Body of pancreas (tissue), 4 donors: ENCODE results near the gene COX5A.

Source experiments
- POLR2A ChIP-seq, 3 donors: fragments of 450-650 bp; IDR thresholded peaks; one replicate each; pipeline ENCODE4 v1.6.1; 2016; ENCODE audit warnings: antibody characterized with exemption in 3 of 3, mild to moderate bottlenecking in 2 of 3
- TF ChIP-seq, protein P1 (sequence below), 7 experiments: fragments of 450-650 bp in 4 of 7; fragments of 200-600 bp in 3 of 7; sonication (generic) in 3 of 7; IDR thresholded peaks; one replicate each; pipeline ENCODE4 v1.5.1; 2016 to 2019; ENCODE audit warnings: antibody characterized with exemption in 7 of 7

DNA sequence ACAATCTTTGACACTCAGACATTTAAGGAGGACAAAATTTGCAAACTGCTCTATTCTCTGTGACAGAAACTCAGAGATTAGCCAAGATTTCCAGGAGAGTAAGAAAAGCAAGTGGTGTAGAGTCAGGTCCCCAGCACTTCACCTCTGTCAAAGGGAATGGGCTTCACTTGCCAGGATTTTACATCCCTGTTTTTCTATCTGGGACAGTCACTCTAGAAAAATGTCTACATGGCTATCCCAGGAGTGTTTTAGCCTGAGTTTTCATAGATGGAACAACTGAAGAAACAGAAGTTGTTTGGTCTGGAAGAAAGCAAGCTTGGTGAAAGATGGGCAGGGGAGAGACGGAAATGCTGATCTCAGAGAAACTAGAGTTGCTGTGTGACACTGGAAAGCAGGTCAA lies 34.2 kb downstream of the COX5A start:
- TF ChIP-seq, protein P1, sequence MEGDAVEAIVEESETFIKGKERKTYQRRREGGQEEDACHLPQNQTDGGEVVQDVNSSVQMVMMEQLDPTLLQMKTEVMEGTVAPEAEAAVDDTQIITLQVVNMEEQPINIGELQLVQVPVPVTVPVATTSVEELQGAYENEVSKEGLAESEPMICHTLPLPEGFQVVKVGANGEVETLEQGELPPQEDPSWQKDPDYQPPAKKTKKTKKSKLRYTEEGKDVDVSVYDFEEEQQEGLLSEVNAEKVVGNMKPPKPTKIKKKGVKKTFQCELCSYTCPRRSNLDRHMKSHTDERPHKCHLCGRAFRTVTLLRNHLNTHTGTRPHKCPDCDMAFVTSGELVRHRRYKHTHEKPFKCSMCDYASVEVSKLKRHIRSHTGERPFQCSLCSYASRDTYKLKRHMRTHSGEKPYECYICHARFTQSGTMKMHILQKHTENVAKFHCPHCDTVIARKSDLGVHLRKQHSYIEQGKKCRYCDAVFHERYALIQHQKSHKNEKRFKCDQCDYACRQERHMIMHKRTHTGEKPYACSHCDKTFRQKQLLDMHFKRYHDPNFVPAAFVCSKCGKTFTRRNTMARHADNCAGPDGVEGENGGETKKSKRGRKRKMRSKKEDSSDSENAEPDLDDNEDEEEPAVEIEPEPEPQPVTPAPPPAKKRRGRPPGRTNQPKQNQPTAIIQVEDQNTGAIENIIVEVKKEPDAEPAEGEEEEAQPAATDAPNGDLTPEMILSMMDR (IDR thresholded peaks at IDR 0.05): no peak
- no peak for TF ChIP-seq POLR2A (IDR thresholded peaks at IDR 0.05)
